ENCODE data around the gene SH2D6.

Gene SH2D6

DNA sequence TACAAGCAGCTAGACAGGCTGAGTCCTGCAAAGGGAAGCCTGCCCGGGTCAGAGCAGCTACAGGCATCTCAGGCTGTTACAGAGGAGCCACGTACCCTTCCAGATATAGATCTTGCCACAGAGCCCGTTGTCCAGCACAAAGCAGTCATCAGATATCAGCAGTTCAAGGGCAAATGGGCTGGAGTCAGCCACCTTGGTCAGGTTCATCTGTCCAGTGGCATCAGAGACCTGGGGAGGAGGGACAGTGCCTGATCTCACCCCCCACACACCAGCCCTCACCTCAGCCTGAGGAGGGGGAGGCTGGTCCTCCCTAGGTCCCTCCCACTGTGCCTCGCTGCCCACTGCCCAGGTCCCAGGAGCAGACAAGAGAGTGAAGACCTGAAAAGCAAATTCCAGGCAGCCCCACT lies 20.6 kb upstream of the SH2D6 start:
- DNase-seq (ENCODE audit: low read depth in 2 of 2): no peak
- no peak for TF ChIP-seq CTCF (IDR thresholded peaks at IDR 0.05; ENCODE audit: low read depth, low read length)
- no peak overlapping the region for H3K4me3 ChIP-seq (replicated peaks in 1 of 2; ENCODE audit: low read depth in 2 of 2, low read length in 2 of 2)

DNA sequence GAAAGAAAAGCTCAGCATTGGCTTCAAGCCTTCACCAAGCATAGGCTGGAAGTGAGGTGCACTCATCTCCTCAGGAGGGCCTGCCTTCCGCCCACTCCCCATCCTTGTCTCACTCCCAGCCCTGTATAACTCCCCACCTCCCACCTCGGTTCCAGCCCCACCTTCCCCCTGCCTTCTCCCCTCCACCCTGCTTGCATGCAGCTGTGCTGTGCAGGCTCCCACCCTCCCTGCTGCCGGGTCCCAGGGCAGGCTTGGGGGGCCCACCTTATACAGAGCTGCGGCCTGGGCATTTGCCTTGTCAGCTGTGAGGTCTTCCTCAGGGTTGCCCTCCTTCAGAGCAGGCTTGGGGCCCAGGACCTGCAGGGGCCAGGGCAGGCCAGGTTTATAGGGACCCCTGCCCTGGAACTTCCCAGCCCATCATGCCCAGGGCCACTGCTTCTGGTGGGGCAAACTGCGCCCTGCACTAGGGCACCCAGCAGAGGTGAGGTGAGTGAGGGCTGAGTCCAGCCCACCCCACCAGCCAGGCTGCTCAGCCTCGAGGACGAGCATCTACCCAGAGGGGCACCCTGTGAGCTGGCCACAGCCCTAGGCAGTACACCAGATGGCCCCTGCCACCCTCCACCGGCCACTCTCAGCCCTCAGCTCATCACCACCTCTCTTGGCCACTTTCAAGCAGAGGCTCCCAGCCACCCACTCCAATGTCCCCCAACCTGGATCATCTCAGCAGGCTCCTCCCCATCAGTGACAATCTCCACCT lies 19.9 kb upstream of the SH2D6 start:
- no peak overlapping the region for H3K4me3 ChIP-seq (replicated peaks in 1 of 2; ENCODE audit: low read depth in 2 of 2, low read length in 2 of 2)
- DNase-seq (ENCODE audit: low read depth in 2 of 2): no peak
- no peak for TF ChIP-seq CTCF (IDR thresholded peaks at IDR 0.05; ENCODE audit: low read depth, low read length)

- TF ChIP-seq CTCF (IDR thresholded peaks at IDR 0.05; ENCODE audit: low read depth, low read length): no peak
These were observed 19.4 kb upstream of the SH2D6 start for GRCh38 chr2:85399183-85399455.

DNA sequence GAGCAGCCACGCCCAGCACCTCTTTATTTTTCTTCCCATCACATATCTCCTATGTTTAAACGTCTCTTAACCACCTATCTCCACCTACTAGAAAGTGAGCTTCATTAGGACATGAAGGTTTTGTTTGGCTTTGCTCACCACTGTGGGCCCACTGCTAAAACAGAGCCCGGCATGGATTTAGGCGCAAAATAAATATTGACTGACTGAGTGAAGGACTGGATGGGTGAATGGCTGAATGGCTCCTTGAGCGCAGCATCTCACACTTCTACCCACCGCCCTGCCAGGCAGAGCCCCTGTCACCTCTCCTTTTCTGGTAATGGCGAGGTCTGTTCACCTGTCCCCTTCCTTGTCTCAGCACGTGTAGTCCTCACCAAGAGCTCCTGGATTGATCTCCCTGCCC lies 18.5 kb upstream of the SH2D6 start:
- no peak for DNase-seq (ENCODE audit: low read depth in 2 of 2)
- H3K4me3 ChIP-seq (replicated peaks in 1 of 2; ENCODE audit: low read depth in 2 of 2, low read length in 2 of 2): no peak overlapping the region
- TF ChIP-seq CTCF (IDR thresholded peaks at IDR 0.05; ENCODE audit: low read depth, low read length): no peak

More at GRCh38 chr2:85399183-85399455, 19.4 kb upstream of the SH2D6 start:
- H3K4me3 ChIP-seq (replicated peaks in 1 of 2; ENCODE audit: low read depth in 2 of 2, low read length in 2 of 2): no peak overlapping the region
- DNase-seq (ENCODE audit: low read depth in 2 of 2): no peak

GRCh38 chr2:85400541-85401463 lies 17.7 kb upstream of the SH2D6 start:
- H3K4me3 ChIP-seq (replicated peaks in 1 of 2; ENCODE audit: low read depth in 2 of 2, low read length in 2 of 2): no peak overlapping the region
- TF ChIP-seq CTCF (IDR thresholded peaks at IDR 0.05; ENCODE audit: low read depth, low read length): no peak
- DNase-seq (ENCODE audit: low read depth in 2 of 2): no peak

DNA sequence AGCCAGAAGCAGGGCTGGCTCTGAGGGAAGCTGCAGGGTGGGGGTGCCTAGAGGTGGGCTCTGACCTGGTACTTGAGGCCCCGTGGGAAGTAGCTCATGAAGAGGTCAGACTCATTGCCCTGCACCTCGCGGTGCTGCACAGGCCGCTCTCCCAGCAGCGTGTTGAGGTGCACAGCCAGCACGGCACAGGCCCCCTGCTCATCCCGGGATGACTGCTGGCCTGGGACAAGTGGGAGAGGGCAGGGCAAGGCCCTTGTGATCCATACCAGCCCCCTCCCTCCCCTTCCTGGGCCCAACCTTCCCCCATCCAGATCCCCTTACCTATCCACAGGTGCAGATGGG lies 17.1 kb upstream of the SH2D6 start:
- no peak for DNase-seq (ENCODE audit: low read depth in 2 of 2)
- TF ChIP-seq CTCF (IDR thresholded peaks at IDR 0.05; ENCODE audit: low read depth, low read length): no peak
- no peak overlapping the region for H3K4me3 ChIP-seq (replicated peaks in 1 of 2; ENCODE audit: low read depth in 2 of 2, low read length in 2 of 2)
